A673 (cell line): ENCODE data around the gene ADI1.

Experiments used
- CTCF ChIP-seq: fragments of 300-800, 200-600 bp; sonication (generic); conservative IDR thresholded peaks from 2 replicates; pipeline ENCODE4 v1.5.1; 2017; ENCODE audit warnings: low read depth, mild to moderate bottlenecking, antibody characterized with exemption, low read length, moderate library complexity, mixed read lengths
- EZH2 ChIP-seq: fragments of 200-600 bp; sonication (generic); IDR thresholded peaks from 2 replicates; pipeline ENCODE4 v1.6.1; 2017; ENCODE audit warnings: borderline replicate concordance, low read depth, mild to moderate bottlenecking, mixed read lengths, antibody characterized with exemption, low read length; ENCODE audit not compliant: poor library complexity, severe bottlenecking

GRCh38 chr2:3470166-3470651 is 49.1 kb downstream of the ADI1 start:
- no peak for TF ChIP-seq CTCF
- no peak for TF ChIP-seq EZH2
